DMS53 treated with DMSO at 0.1 percent for 48 hours (cell line): ENCODE data around the gene UBXN1.

Source experiments
- DNase-seq: peaks from one replicate; lab custom pipeline; 2025; ENCODE audit not compliant: unreplicated experiment; lab: John Stamatoyannopoulos, UW

UBXN1 gene

DNA sequence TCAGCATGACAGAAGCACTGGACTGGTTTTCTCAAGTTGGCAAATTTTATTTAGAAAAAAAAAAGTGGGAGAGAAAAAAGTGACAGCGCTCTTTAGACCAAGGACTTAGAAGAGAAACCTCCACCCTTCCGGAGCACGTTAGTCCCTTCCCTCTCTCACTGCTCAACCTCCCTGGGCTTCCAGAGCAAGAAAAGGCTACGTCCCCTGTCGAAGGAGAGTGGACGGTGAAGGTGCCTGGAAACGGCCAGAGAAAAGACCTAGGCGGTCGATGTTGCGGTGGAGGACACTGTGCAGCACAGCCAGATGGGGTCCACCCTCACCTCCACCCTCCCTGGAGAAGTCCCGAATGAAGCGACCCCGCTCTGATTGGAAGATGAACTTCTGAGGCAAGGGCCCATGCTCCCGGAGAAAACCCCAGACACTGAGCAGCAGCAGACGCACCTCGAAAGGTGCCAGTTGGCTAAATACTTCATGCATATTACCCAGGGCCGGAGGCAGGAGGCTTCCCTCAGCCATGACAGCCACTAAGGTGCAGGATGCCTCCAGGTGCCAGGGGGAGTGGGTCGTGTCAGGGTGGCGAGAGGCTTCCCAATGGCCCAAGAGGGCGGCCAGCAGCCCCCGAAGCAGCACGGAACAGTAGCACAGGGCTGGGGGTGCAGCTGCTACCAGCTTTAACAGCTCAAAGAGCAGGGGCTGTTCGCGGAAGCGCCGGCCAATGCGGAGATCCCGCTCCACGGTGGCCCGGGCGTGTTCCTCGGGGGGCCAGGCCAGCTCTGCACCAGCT is 31.9 kb downstream of the UBXN1 start:
- no peak for DNase-seq

- peak; percentile 95 for DNase-seq
These were observed 32.7 kb downstream of the UBXN1 start, which contains the start of gene GANAB for GRCh38 chr11:62645946-62646824. TSS of gene GANAB (minus strand) at chr11:62646613. CDS start at chr11:62646599, 14 bp downstream.

GRCh38 chr11:62645671-62645945 is 33.3 kb downstream of the UBXN1 start:
- no peak for DNase-seq

DNA sequence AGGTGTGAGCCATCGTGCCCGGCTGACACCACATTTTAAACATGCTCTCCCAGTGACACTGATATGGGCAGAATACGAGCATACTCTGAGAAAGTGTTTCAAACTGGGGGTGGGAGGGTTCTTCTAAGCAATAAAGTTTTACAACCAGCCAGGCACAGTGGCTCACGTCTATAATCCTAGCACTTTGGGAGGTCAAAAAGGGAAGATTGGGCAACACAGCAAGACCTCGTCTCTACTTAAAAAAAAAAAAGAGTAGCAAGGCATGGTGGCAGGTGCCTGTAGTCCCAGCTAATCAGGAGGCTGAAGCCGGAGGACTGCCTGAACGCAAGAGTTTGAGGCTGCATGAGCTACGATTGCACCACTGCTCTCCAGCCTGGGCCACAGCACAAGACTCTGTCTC is 34.7 kb downstream of the UBXN1 start:
- DNase-seq, result no peak

DNA sequence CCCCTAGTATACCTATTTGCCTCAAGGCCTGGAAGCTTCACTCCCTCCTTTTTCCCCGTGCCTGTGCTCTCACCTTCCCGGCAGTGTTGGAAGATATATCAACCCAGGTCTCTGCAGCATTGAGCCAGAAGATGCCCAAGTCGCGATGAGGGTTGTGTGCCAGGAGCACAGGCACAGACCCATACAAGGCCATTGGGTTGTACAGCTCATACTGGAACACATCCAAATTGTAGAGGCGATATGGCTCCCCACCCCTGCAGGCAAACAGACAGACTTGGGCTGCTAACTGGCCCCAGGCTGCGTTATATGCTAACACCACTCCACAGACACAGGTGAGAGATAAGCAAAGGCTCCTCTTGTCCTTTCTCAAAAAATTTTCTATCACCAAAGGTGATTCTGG is 46.4 kb downstream of the UBXN1 start:
- DNase-seq, result no peak

DNA sequence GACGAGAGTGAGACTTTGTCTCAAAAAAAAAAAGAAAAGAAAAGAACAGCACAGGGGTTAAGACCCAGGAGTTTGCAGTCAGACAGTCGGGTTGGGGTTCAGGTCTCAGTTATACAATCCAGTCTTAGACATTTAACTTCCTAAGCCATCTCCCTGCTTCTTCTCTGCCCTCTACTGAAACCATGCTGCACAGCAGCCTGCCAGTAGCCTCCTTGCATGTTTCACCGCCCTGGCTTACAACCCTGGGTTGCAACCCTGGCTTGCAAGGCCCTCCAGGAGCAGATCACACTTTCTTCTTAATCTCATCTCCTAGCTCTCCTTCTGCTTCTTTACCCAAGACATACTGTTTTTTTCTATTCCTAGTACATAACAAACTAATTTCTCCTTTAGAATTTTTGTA is 51.2 kb downstream of the UBXN1 start:
- no peak for DNase-seq
